ENCODE data around the gene CCDC102A.

The CCDC102A gene

DNA sequence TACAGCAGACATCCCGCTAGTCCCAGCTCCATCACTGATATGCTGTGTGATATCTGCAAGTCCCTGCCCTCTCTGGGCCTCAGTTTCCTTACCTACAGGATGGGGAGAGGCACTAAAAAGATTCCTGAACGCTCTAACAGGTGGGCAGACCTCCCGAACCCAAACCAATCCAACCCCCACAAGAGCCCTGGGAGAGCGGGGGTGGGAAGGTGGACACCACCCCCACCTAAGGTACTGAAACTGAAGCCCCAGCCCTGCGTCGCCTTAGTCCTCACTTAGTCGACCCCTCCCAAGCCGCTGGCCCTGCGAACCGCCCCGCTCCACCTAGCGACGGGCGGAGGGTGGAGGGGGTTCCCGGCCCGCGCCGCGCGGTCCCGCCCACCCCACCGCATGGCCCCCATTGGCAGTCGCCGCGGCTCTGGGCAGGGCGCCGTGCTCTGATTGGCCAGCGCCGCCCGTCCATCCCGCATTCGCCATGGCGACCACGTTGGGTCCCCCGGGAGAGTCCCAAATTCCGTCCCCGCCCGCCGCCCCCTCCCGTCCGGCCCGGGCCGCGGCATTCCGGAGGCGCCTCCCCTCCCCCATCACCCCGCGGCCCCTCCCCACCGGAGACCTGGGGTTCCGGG, 578 bp downstream of the CCDC102A start:
- peak; percentile 9 for DNase-seq

DNA sequence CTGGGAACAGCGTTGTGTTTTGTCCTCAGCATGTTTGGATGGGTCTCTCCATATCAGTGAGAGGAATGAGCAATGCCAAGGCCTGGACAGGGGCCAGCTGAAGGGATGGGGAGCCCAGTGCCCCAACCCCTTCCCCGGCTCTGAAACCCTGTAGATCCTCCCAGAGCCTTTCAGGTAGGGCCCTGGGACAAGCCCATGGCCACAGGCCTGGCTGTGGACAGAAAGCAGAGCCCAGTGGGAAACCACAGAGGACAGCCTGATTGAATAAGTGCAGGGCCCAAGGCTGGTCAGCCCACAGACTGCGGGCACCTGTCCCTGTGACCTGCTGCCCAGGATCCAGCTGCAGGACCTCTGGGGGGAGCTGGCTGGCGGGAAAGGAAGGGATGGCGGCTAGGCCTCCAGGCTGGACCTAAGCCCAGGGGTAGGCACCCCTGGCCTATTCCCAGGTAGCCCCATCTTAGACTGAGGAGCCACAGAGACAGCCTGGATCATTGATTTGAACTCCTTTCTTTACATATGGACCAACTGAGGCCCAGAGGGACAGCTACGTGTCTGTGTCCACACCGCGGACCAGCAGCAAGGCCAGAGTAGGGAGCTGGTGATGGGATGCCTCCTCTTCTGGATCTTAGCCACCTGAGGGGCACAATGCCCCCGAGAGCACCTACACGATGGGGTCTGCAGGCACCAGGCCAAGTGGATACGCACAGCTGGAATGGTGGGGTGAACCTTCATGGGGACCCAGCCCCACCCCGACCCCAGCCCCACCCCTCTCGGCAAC, 1.3 kb downstream of the CCDC102A start:
- DNase-seq: no peak

DNA sequence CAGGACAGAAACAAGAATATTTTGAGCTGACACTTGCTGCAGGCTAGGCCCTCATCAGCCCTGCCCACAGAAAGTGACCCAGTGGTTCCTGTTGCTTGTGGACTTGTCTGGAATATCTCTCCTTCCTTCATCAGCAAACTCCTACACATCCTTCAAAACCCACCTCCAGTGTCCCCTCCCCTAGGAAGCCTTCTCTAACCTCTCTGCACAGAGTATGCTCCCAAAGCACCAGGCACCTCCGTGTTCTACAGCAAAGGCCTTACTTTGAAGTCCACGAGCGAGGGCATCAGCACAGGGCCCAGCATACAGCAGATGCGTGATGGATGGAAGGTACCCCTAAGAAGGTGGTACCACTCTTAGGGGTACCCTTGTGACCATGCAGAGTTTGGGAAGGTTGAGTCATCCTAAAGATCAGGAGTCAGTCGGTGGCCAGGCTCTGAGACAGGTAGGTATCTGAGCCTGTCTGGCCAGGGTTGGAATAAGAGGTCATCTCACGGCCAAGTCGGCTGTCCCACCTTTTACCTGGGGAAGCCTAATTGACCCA, 2.0 kb downstream of the CCDC102A start:
- no peak for DNase-seq

DNA sequence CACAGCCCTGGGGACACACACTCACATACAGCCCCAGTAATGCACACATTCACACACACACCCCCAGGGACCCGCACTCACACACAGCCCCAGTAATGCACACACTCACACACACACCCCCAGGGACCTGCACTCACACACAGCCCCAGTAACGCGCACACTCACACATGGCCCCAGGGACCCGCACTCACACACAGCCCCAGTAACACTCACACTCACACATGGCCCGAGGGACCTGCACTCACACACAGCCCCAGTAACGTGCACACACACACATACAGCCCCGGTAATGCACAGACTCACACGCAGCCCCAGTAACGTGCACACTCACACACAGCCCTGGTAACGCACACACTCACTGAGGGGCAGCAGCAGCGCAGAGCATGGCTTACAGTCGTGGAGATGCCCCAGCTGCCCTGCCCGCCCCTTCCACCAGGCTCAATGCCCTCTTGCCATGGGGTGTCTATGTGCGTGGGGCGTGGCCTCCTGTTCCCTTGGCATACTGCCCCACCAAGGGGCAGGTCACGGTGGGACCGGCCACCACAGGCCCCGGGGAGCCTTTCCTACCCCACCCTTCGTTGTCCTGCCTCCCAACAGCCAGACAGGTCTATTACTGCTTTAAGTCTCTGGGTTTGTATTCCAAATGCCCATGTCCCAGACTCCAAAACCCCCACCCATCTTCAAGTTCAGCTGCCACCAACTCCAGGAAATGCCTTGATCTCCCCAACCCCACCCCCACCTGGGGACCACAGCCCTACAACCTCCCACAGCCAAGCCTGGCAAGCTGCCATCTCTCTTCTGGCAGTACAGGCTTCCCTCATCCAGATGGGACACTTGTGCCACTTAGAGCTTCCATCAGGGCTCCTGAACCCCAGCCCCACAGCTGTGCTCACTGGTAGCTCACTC, 2.7 kb downstream of the CCDC102A start:
- no peak for DNase-seq

DNA sequence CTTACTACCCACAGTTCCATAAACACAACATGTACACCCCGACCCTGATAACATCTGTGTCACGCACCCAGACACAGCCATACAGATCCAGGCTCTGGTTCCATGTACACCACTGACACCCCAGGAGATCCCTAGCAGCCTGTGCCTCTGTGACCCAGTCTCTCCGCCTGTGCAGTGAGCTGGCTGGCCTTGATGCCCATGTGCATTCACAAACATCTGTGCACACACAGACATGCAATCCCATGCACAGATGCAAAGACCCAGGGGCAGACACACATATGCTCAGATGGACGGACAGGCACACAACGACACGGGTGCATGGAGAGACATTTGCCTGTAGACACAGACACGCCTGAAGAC, 4.1 kb downstream of the CCDC102A start:
- DNase-seq: no peak

DNA sequence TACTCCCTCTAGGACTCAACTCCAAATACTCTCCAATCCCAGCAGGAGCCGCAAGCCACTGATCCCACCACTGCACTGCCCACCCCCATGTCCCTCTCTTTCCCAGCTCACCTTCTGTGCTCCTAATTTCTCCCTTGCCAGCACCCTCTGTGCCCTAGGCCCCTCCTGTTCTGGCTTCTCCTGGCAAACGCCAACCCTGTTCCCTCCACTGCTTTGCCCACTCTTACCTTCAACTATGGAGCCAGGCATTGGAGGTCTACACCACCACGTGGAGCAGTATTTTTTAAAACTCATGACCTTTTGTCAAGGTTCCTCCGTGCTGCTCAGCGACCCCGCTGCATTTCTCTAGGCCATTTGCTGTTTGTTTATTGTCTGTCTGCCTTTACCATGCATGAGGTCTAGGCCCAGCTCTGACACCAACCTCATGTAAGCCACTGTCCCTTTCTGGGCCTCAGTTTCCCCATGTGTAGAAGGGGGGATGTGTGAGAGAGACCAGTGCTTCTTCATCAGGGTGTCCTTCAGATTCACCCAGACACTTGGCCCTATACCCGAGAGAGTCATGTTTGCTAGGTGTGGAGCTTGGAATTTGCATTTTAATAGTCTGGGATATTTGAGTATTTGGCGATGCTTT, 4.6 kb downstream of the CCDC102A start:
- DNase-seq: no peak

DNA sequence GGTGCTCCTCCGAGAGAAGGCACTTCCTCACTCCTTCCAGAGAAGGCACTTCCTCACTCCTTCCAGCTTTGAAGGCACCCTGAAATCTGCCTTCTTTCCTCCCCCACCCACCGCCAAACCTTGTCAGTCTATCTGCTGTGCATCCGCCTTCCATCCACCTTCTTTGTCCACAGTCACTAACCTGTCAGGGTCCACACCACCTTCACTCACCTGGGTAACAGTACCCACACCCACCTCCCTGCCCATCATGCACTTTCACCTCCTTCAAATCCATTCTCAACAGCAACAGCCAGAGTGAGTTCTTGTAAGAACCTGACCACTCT, 5.2 kb downstream of the CCDC102A start:
- DNase-seq: no peak

DNA sequence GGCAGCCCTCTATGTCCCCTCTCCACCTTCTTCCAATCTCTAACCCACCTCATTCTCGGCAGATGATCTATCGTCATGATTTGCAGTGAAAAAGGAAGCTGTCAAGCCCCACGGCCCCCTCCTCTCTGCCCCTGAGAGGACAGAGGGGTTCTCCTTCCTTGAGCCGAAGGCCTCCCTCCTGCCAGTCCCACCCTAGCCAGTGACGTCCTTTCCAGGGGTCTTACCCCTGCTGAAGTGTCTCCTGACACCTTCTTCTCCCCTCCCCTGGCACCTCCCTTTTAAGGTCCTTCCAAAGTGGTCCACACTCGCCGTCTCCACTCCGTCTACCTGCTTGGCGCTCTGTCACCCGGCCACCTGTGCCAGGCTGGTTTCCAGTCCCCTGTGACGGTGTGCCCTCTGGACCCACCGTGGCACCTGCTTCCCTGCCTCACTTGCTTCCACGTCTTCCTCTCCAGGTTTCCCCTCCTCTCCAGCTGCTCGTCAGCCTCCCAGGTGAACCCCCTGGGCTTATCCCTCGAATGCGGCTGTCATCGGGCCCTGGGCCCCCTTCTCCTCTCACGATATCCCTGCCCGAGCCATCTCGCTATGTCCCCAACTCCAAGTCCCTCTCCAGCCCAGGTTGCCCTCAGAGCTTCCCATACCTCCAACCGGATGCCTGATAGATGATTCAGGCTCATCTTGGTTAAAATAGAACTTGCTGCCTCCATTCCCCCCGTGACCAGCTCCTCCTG, 5.7 kb downstream of the CCDC102A start:
- DNase-seq: no peak

DNA sequence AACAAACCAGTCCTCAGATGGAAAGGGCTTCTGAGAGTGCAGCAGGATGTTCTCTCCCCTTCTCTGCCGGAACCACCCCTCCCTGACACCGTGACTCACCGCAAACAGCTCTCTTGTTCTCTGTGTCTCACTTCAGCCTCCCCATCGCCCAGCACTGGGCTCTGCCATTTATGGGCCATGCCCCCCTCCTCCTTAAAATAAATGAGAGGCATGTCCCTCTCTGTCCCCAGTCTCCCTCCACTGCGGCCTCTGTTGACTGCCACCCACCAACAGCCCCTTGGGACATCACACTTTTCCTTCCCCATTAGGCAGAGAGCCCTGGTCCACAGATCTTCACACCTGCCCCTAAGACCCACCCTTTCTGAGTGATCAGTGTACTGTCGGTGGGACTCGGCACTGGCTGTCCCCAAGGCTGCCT, 6.3 kb downstream of the CCDC102A start:
- peak; percentile 2 for DNase-seq

DNA sequence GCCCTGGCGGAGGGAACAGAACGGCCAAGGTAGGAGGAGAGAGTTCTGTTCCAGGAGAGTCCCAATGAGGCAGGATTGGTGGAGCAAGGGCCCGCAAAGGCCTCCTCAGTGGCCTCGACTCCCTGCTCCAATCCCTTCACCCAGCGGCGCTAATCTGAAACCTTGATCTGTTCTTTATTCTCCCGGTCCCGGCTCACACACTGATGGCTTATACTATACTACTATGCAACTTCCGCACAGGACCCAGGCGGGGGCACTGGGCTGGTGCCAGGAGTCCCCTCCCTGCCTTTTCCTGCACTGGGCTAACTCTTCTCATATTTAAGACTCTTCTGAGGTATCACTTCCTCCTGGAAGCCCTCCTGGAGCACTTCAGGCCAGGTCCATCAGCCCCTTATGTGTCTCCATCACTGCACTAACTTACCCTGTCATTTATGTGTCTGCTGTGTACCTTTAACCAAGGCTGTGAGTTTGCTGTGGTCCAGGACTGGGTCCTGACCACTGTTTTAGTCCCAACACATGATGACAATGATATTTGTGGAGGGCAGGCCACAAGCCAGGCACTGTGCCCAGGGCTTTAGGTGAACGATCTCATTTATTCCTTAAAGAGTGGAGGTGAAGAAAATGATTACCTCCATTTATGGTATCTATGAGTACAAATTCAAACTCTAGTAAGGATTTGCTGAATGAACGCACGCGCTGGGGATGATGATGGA, 6.8 kb downstream of the CCDC102A start:
- no peak for DNase-seq

DNA sequence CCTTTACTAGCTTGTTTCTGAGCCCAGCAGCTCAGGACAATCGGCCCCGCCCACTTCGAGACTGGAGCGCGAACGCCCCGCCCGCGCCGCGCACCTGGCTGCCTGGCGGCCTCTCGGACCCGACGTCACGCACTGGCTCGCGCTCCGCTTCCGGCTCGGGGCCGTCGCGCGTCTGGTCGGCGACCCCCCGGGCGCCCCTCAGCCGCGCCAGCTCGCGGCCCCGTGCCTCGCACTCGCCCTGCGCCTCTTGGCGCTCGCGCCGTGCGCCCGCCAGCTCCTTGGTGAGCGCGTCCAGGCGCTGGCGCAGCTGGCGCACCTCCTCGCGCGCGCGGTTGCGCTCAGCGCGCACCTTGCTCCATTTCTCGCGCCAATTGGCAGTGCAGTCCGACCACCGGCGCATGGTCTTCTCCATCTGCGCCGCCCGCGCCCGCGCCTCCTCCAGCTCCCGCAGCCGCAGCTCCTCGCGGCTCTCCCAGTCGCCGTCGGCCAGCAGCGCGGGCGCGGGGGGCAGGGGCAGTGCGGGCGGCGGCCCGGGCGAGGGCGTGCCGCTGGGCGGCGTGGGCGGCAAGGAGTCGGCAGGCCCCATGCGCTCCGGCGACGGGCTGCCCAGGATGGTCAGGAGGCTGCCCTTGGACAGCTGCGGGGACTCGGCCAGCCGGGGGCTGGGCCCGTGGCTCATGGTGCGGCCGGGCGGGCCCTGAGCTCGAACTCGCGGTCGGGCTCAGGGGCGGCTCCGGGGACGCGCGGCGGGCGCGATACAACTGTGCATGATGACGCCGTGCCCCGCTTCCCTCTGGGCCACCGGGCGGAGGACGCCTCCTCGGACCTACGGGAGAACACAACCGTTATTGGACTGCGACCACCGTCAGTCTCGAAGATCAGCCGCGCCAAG, 7.6 kb downstream of the CCDC102A start:
- DNase-seq: no peak

DNA sequence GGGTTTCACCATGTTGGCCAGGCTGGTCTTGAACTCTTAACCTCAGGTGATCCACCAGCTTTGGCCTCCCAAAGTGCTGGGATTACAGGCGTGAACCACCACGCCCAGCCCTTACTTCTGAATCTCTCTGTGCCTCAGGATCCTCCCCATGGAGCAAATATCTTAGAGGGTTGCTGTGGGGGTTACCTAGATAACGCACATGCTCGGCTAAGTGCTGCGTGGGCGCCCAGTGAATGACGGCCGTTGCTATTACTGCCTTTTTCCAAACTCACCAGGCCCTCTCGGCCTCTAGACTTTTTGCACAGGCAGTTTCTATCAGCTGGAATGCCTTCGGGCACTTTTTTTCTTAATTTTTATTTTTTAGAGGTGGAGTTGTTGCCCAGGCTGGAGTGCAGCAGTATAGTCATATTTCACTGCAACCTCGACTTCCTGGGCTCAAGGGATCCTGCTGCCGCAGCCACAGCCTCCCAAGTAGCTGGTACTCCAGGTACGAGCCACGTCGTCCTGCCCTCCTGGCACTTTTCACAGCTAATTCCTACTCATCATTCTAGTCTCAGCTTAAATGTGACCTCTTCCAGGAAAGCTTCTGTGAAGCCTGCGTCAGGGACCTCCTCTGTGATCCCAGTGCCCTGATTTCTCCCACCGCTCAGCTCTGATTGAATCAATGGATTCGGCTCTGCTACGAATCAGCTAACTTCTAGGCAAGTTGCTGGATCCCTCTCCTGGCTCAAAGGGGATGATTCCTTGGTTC, 8.6 kb downstream of the CCDC102A start:
- DNase-seq: no peak

DNA sequence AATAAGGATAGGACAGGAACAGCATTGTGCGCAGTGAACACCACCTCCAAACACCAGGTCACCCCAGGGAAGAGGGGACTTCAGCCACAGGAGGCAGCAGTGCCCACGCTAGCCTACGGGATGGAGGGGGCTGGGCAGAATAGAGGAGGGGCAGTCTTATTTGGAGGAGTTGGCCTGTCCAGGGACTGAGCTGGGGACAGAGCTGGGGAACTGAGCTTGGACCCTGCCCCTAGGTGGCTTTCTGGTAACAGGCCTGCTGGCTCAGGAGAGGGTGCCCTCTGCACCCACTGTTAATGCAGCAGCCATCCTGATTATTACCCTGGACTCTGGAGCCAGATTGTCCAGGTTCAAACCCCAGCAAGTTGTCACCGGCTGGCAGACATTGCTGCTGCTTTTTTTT, 9.3 kb downstream of the CCDC102A start:
- DNase-seq: no peak

DNA sequence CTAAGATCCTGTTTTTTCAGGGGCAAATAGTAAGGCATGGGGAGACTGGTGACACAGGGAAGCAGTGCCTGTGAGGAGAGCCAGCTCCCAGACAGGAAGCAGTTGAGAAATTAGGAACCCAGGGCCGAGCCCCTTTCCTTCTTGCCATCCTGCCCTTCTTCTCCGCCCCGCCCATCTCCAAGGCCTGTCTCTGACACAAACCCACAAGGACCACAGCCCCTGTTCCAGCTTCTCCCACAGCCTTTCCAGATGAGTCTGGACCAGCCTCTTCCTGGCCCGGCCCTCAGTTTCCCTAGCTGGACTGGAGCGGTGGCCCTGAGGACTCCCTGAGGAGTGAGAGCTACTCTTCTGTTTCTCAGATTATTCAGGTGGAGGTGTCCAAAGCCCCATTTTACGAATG, 9.9 kb downstream of the CCDC102A start:
- no peak for DNase-seq

DNA sequence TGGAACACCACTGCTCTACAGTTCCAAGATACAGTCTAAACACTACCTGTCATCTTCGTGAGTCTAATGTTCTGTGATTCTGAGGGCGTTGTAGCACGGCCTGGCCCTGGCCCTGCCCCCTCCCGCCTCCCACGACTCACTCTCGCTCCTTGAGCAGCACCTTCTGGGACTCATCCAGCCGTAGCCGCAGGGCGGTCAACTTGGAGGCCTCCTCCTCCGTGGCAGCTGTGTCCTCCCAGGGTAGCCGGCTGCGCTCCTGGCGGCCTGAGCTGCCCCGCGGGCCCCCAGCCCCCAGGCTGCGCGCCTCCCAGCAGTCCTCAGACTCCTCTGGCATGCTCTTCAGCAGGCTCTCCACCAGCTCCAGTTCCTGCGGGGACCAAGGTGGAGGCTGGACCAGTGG, 10.6 kb downstream of the CCDC102A start:
- no peak for DNase-seq

DNA sequence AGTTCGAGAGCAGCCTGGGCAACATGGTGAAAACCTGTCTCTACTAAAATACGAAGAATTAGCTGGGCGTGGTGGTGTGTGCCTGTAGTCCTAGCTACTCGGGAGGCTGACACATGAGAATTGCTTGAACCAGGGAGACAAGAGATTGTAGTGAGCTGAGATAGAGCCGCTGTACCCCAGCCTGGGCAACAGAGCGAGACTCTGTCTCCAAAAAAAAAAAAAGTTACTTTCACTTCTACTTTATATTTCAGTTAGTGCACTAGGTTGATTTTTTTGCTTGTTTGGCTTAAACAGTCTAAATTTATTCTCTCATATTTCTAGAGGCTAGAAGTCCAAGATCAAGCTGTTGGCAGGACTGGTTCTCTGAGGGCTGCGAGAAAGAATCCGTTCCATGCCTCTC, 13.4 kb downstream of the CCDC102A start:
- DNase-seq: no peak

DNA sequence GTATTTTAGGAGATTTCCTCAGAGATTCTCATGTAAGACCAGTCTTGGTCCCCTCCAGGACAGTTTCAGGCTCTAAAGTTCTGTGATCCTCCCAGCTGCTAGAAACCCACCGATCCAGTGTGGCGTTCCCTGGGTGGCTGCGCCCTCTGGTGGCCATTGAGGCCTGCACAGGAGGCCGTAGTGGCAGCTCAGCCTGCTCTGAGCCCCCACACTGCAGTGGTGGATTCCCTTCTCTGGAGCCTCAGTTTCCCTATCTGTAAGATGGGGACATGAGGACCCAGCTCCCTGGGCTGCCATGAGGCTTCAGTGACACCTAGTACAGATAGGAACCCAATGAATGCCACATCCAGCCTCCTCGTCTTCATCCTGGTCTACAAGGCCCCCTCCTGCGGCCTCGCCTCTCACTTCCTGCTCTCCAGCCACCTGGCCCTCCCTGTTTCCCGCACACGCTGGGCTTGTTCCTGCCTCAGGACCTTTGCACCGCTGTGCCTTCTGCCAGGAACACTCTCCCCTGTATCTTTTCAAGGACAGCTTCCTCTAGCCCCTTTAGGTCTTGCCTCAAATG, 16.5 kb downstream of the CCDC102A start:
- peak; percentile 23 for DNase-seq

DNA sequence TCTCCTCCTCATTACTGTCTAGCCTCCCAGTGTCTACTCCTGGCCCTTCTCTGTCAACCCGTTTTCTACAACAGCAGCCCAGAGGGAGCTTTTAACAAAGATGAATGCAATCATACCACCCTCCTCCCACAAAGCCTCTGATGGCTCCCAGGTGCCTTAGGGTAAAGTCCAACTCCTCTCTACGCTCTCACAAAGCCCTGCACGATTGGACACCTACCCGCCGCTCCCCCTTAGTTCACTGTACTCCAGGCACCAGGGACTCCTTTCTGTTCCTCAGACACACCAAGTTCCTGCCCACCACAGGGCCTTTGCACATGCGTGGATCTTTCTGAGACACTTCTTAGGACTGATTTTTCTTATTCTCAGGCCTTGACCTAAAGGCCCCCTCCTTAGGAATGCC, 17.4 kb downstream of the CCDC102A start:
- DNase-seq: no peak

DNA sequence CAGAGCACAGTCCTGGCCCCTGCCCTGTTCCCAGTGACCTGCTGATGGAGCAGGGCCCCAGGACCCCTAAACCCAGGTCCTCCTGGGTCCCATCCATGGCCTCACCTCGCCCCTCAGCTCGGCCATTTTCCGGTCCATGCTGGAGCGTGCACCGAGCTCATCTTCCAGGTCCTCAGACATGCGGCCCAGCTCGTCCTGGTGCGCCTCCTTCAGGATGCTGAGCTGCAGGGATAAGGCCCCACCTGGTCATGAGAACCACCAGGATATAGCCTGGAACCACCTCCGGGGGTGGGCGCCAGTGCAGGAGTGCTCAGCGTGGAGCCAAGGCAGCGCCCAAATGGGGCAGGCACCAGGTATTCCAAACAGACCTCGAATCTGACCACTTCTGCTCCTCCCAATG, 17.9 kb downstream of the CCDC102A start:
- no peak for DNase-seq

Measured in NCI-H2029 (cell line).